ENCODE results near the gene RIC8A. TPM values are rescaled to one million over a fixed set of nuclear protein-coding genes. Genes with fewer than 3 reads are reported as not detected.
"Not testable (repeated sequence)": the region's sequence is repeated elsewhere in the genome, so short reads cannot be mapped to it uniquely, and the experiment has no call there.

RIC8A gene
- total RNA-seq, 1 experiment from 2014 or later: 84.1 TPM

DNA sequence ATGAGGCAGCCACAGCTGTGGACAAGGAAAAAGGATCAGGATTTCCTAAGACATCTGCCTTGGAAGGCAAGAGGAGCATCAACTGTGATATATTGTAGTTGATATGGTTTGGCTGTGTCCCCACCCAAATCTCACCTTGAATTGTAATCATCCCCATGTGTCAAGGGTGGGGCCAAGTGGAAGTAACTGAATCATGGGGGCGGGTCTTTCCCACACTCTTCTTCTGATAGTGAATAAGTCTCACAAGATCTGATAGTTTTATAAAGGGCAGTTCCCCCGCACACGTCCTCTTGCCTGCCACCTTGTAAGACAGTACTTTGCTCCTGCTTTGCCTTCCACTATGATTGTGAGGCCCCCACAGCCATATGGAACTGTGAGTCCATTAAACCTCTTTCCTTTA is 10.2 kb downstream of the RIC8A start:
- no peaks in the 10 kb centered on the region for H3K4me1 Mint-ChIP-seq (ENCODE audit: low read depth, unreplicated experiment)
- H3K9me3 Mint-ChIP-seq (ENCODE audit: low read depth, unreplicated experiment): no peaks in the 10 kb centered on the region
- H3K36me3 Mint-ChIP-seq (ENCODE audit: insufficient read depth, unreplicated experiment): peaks cover 40% of the 10 kb centered on the region
- no TSS peak for BruUV-seq (replicated peaks)
- no peak for TF ChIP-seq CTCF (IDR thresholded peaks at IDR 0.05; ENCODE audit: unreplicated experiment)
- no peak overlapping the region for H3K27ac Mint-ChIP-seq (ENCODE audit: unreplicated experiment)
- no peak overlapping the region for H3K4me3 Mint-ChIP-seq (ENCODE audit: low read depth, unreplicated experiment)
- H3K27me3 Mint-ChIP-seq (ENCODE audit: unreplicated experiment): no peaks in the 10 kb centered on the region
- CTCF ChIA-PET: no interaction called here
- DNase-seq: no peak
- intact Hi-C loops (cut with micrococcal nuclease; ENCODE audit: unreplicated experiment): no loop called here

DNA sequence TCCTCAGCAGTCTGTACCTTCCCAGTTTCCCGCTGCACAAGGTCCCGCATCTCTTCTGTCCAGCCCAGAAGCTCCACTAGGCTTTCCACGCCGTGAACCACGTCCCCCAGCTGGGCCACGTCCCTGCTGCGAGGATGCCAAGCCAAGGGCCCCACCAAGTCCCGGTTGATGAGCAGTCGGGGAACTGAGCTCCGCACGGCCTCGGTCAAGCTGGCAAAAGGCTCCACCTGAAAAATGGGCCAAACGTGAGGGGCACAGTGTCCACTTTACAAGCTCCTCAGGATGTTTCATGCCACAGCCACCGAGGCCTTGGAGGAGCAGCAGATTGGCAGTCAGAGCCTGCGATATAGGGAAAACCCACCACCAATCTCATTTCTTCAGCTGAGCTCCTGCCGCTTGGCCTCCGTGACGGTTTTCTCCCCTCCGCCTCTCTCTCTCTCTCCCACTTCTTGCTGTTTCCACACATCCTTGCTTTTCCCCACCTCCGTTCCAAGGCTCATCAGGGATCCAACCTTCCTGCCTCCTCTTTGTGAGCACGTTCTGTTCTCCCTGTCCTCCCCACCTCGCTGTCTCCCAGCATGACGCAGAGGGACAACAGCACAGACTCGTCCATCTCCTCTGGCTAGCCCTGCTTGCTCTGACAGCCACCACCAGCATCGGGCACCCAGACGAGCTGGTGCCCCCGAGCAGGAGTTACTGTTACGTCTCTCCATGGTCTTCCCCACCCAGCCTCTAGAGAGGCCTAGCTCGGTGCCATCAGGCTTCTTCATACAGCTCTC is 11.5 kb downstream of the RIC8A start:
- Mint-ChIP-seq H3K36me3 (ENCODE audit: insufficient read depth, unreplicated experiment) (peaks cover 27% of the 10 kb centered on the region), H3K27ac (ENCODE audit: unreplicated experiment) (no peak overlapping the region), H3K4me1 (ENCODE audit: low read depth, unreplicated experiment) (no peaks in the 10 kb centered on the region), H3K27me3 (ENCODE audit: unreplicated experiment) (no peaks in the 10 kb centered on the region), H3K4me3 (ENCODE audit: low read depth, unreplicated experiment) (no peak overlapping the region), H3K9me3 (ENCODE audit: low read depth, unreplicated experiment) (no peaks in the 10 kb centered on the region)
- no peak for TF ChIP-seq CTCF (IDR thresholded peaks at IDR 0.05; ENCODE audit: unreplicated experiment)
- DNase-seq: no peak
- BruUV-seq (replicated peaks): no TSS peak
- intact Hi-C loops (cut with micrococcal nuclease; ENCODE audit: unreplicated experiment): no loop called here
- CTCF ChIA-PET: no interaction called here

DNA sequence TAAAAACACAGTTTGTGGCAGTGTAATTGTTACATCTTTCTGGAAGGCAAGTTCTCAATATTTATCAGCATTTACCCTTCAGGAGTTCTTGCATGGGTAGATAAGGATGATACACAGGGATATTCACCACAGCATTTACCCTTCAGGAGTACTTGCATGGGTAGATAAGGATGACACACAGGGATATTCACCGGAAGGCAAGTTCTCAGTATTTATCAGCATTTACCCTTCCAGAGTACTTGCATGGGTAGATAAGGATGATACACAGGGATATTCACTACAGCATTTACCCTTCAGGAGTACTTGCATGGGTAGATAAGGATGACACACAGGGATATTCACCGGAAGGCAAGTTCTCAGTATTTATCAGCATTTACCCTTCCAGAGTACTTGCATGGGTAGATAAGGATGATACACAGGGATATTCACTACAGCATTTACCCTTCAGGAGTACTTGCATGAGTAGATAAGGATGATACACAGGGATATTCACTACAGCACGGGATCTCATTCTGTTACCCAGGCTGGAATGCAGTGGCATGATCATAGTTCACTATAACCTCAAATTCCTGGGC is 13.2 kb downstream of the RIC8A start:
- BruUV-seq (replicated peaks); H3K27me3 Mint-ChIP-seq (ENCODE audit: unreplicated experiment); CTCF ChIA-PET; H3K9me3 Mint-ChIP-seq (ENCODE audit: low read depth, unreplicated experiment); intact Hi-C loops (cut with micrococcal nuclease; ENCODE audit: unreplicated experiment); H3K27ac Mint-ChIP-seq (ENCODE audit: unreplicated experiment); H3K4me1 Mint-ChIP-seq (ENCODE audit: low read depth, unreplicated experiment); DNase-seq; H3K4me3 Mint-ChIP-seq (ENCODE audit: low read depth, unreplicated experiment): not testable (repeated sequence)
- H3K36me3 Mint-ChIP-seq (ENCODE audit: insufficient read depth, unreplicated experiment): peaks cover 14% of the 10 kb centered on the region

DNA sequence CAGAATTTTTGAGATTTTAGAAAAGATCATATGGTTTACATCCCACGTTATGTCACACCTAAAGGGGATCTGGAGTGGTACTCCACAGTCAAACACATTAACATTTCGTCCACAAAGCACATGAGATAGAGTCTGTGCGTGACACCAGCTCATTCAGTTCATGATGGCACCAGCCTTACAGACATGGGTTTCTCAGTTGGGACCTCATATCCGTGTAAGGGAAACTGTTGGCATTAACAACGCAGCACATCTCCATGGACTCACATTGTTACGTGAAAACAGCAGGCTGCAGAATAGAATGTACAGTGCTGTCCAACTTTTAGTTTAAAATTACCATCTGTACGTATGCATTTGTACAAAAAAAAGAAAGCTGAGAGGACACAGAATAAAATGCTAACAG is 14.0 kb downstream of the RIC8A start:
- Mint-ChIP-seq H3K4me1 (ENCODE audit: low read depth, unreplicated experiment) (no peaks in the 10 kb centered on the region), H3K27me3 (ENCODE audit: unreplicated experiment) (no peaks in the 10 kb centered on the region), H3K27ac (ENCODE audit: unreplicated experiment) (no peak overlapping the region), H3K36me3 (ENCODE audit: insufficient read depth, unreplicated experiment) (peaks cover 6% of the 10 kb centered on the region), H3K9me3 (ENCODE audit: low read depth, unreplicated experiment) (no peaks in the 10 kb centered on the region), H3K4me3 (ENCODE audit: low read depth, unreplicated experiment) (no peak overlapping the region)
- intact Hi-C loops (cut with micrococcal nuclease; ENCODE audit: unreplicated experiment): no loop called here
- no peak for TF ChIP-seq CTCF (IDR thresholded peaks at IDR 0.05; ENCODE audit: unreplicated experiment)
- no peak for DNase-seq
- no TSS peak for BruUV-seq (replicated peaks)
- CTCF ChIA-PET: no interaction called here

Measured in Calu3 (cell line).